Femur (tissue), 1 donor: ENCODE results near the gene KCNH3.

Experiments used
- DNase-seq: peaks from one replicate; pipeline ENCODE4 v3.0.0-alpha.2; 2017

Gene KCNH3

GRCh38 chr12:49548481-49548821 is 9.6 kb downstream of the KCNH3 start:
- DNase-seq, result no peak

GRCh38 chr12:49548822-49549648 is 10.2 kb downstream of the KCNH3 start:
- DNase-seq, result peak; percentile 58

- DNase-seq, result no peak
These were observed 11.2 kb downstream of the KCNH3 start for GRCh38 chr12:49549735-49550692.

- DNase-seq, result no peak
These were observed 11.9 kb downstream of the KCNH3 start for GRCh38 chr12:49550693-49551252.

- no peak for DNase-seq
These were observed 13.2 kb downstream of the KCNH3 start for GRCh38 chr12:49552014-49552413.

- no peak for DNase-seq
These were observed 13.6 kb downstream of the KCNH3 start for GRCh38 chr12:49552425-49552824.

- DNase-seq, result no peak
These were observed 14.1 kb downstream of the KCNH3 start for GRCh38 chr12:49552899-49553298.

GRCh38 chr12:49553512-49554088 is 14.8 kb downstream of the KCNH3 start:
- DNase-seq, result no peak

GRCh38 chr12:49554266-49554665 is 15.4 kb downstream of the KCNH3 start:
- no peak for DNase-seq

GRCh38 chr12:49555631-49556390 is 17.0 kb downstream of the KCNH3 start:
- no peak for DNase-seq

- DNase-seq, result no peak
These were observed 17.8 kb downstream of the KCNH3 start for GRCh38 chr12:49556391-49557186.

GRCh38 chr12:49557187-49557916 is 18.5 kb downstream of the KCNH3 start:
- DNase-seq, result no peak

GRCh38 chr12:49557917-49558215 is 19.0 kb downstream of the KCNH3 start:
- DNase-seq, result no peak

GRCh38 chr12:49558526-49558925 is 19.7 kb downstream of the KCNH3 start:
- no peak for DNase-seq

- no peak for DNase-seq
These were observed 20.3 kb downstream of the KCNH3 start for GRCh38 chr12:49559011-49559675.

GRCh38 chr12:49560695-49561094 is 21.9 kb downstream of the KCNH3 start:
- no peak for DNase-seq

- DNase-seq, result no peak
These were observed 23.4 kb downstream of the KCNH3 start for GRCh38 chr12:49562233-49562632.

GRCh38 chr12:49562831-49563230 is 24.0 kb downstream of the KCNH3 start:
- no peak for DNase-seq

GRCh38 chr12:49563951-49564685 is 25.3 kb downstream of the KCNH3 start:
- no peak for DNase-seq
